PC-9 (cell line): Measurements from ENCODE around the gene TCP11X2. TPM values are rescaled to one million over a fixed set of nuclear protein-coding genes. Genes with fewer than 3 reads are reported as not detected.
"Not testable (repeated sequence)": the region's sequence is repeated elsewhere in the genome, so short reads cannot be mapped to it uniquely, and the experiment has no call there.

Experiments
- BruUV-seq: library from RNA; stranded (reverse); fragments of 400-500 nt; replicated peaks from 2 replicates; lab custom pipeline; 2021; lab: Mats Ljungman, UMichigan
- CTCF ChIA-PET: fragments of 300-600 bp; sonication (Branson Sonifier 250); formaldehyde crosslinking; loops from one replicate; lab custom pipeline; 2022; ENCODE audit warnings: antibody characterized with exemption; lab: Charles Lee
- POLR2A ChIA-PET: fragments of 300-600 bp; sonication (Branson Sonifier 250); formaldehyde crosslinking; loops from one replicate; lab custom pipeline; 2022; ENCODE audit warnings: antibody characterized with exemption; ENCODE audit not compliant: unreplicated experiment; lab: Charles Lee
- DNase-seq, 2 experiments: peaks; one replicate each; pipeline versions ENCODE4 v3.0.0 to v3.0.0-alpha.2; 2015 to 2022; ENCODE audit warnings: mixed read lengths in 1 of 2
- H2AFZ ChIP-seq: fragments of 200-600 bp; sonication (generic); 2 replicates; pipeline ENCODE4 v1.8.1; 2017; ENCODE audit warnings: antibody characterized with exemption
- H3F3A ChIP-seq: fragments of 200-600 bp; sonication (generic); 2 replicates; pipeline ENCODE4 v1.8.1; 2017; ENCODE audit warnings: antibody characterized with exemption, mild to moderate bottlenecking, low read depth; ENCODE audit not compliant: insufficient read depth
- H3K27ac ChIP-seq: fragments of 200-600 bp; sonication (generic); 2 replicates; pipeline ENCODE4 v1.6.1; 2016; ENCODE audit warnings: mixed run types
- H3K27me3 ChIP-seq: fragments of 200-600 bp; sonication (generic); 2 replicates; pipeline ENCODE4 v1.6.1; 2016; ENCODE audit warnings: low read depth, mixed run types; ENCODE audit not compliant: insufficient read depth
- H3K36me3 ChIP-seq: fragments of 200-600 bp; sonication (generic); 2 replicates; pipeline ENCODE4 v1.6.1; 2016; ENCODE audit warnings: low read depth, mixed run types
- H3K4me1 ChIP-seq: fragments of 200-600 bp; sonication (generic); replicated peaks from 2 replicates; pipeline ENCODE4 v1.6.1; 2016; ENCODE audit warnings: mixed run types; ENCODE audit not compliant: insufficient read depth
- H3K4me2 ChIP-seq: fragments of 200-600 bp; sonication (generic); 2 replicates; pipeline ENCODE4 v1.6.1; 2017; ENCODE audit warnings: mixed run types
- H3K4me3 ChIP-seq: fragments of 200-600 bp; sonication (generic); 2 replicates; pipeline ENCODE4 v1.6.1; 2016; ENCODE audit warnings: mixed run types
- H3K79me2 ChIP-seq: fragments of 200-600 bp; sonication (generic); 2 replicates; pipeline ENCODE4 v1.6.1; 2017; ENCODE audit warnings: low read depth, mixed run types
- H3K9me2 ChIP-seq: fragments of 200-600 bp; sonication (generic); 2 replicates; pipeline ENCODE4 v1.8.1; 2017; ENCODE audit warnings: mild to moderate bottlenecking; ENCODE audit not compliant: insufficient read depth
- H3K9me3 ChIP-seq: fragments of 200-600 bp; sonication (generic); 2 replicates; pipeline ENCODE4 v1.8.1; 2016; ENCODE audit warnings: low read depth; ENCODE audit not compliant: insufficient read depth
- H4K20me1 ChIP-seq: fragments of 200-600 bp; sonication (generic); 2 replicates; pipeline ENCODE4 v1.8.1; 2017; ENCODE audit not compliant: insufficient read depth
- EZH2 ChIP-seq: fragments of 200-600 bp; sonication (generic); IDR thresholded peaks from 2 replicates; pipeline ENCODE4 v1.8.0; 2017; ENCODE audit warnings: antibody characterized with exemption, low read depth
- intact Hi-C: fragments of 100-400 bp; cut with micrococcal nuclease; formaldehyde crosslinking; loops from one replicate; pipeline ENCODE4 v1.10.0; 2022; ENCODE audit not compliant: unreplicated experiment
- total RNA-seq: library from RNA; stranded (reverse); gene quantifications from 2 replicates; pipeline ENCODE4 v1.2.3, GENCODE V29; 2021
- TF ChIP-seq, protein P1 (sequence below): fragments of 200-600 bp; sonication (generic); conservative IDR thresholded peaks from 2 replicates; pipeline ENCODE4 v1.6.1; 2017; ENCODE audit warnings: mixed run types, antibody characterized with exemption, mild to moderate bottlenecking, moderate library complexity

Gene TCP11X2
- total RNA-seq, 1 experiment from 2014 or later: not detected

DNA sequence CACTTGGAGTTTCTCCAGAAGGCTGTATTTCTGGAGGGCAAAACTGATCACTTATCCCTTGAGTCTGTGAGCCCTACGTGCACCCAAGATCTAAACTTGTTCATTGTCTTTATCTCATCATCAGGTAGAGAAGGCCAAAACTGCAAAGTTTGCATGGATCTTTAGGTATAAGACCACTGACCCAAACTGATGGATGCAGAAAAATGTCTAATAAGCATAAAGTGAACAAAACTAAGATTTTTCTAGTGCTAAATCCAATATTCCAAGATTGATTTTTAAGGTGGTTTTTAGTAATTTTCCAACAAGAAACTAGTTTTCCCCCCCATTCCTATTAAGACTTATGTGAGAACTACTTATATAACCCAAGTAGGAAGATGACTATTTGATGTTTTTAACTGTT is 42.9 kb upstream of the TCP11X2 start:
- no TSS peak for BruUV-seq
- no peak for TF ChIP-seq EZH2
- Histone ChIP-seq H3K27ac (no peak overlapping the region), H3K9me3 (no peaks in the 10 kb centered on the region), H3F3A (no peaks in the 10 kb centered on the region), H2AFZ (no peak overlapping the region), H3K9me2 (no peaks in the 10 kb centered on the region), H4K20me1 (no peaks in the 10 kb centered on the region), H3K27me3 (no peaks in the 10 kb centered on the region), H3K36me3 (no peaks in the 10 kb centered on the region), H3K79me2 (no peaks in the 10 kb centered on the region), H3K4me2 (no peak overlapping the region), H3K4me1 (no peaks in the 10 kb centered on the region), H3K4me3 (no peak overlapping the region)
- no peak for DNase-seq
- ChIA-PET CTCF (no interaction called here), POLR2A (no interaction called here)
- intact Hi-C loops: no loop called here

DNA sequence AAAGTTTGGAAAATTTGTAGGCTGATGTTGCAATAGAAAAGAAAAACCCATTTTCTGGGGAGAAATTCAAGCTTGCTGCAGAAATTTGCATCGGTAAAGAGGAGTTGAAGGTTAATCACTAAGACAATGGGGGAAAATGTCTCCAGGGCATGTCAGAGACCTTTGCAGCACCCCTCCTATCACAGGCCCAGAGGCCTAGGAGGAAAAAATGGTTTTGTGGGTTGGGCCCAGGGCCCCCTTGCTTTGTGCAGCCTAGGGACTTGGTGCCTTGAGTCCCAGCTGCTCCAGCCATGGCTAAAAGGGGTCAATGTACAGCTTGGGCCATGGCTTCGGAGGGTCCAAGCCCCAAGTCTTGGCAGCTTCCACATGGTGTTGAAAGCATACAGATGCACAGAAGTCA is 27.1 kb upstream of the TCP11X2 start:
- POLR2A ChIA-PET: no interaction called here
- BruUV-seq: no TSS peak
- intact Hi-C loops: no loop called here

DNA sequence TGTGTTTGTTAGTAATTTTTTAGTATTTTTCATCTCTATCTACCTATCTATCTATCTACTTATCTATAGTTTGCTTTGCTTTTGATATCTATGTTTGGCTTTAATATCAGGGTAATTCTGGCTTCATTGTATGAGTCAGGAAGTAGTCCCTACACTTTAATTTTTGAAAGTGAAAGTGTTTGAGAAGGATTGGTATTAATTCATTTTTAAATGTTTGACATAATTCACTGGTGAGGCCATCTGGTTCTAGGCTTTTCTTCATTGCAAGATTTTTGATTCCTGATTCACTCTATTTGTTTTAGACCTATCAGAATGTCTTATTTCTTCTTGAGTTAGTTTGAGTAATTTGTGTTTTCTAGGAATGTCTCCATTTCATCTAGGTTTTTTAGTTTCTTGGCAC is 20.2 kb upstream of the TCP11X2 start:
- no peaks in the 10 kb centered on the region for H3K9me3 ChIP-seq
- DNase-seq: no peak
- no peaks in the 10 kb centered on the region for H4K20me1 ChIP-seq
- BruUV-seq: no TSS peak
- no peaks in the 10 kb centered on the region for H3K9me2 ChIP-seq
- no peaks in the 10 kb centered on the region for H3F3A ChIP-seq
- H3K4me1 ChIP-seq: no peaks in the 10 kb centered on the region
- no peaks in the 10 kb centered on the region for H3K27me3 ChIP-seq
- H3K36me3 ChIP-seq: no peaks in the 10 kb centered on the region
- CTCF ChIA-PET: no interaction called here
- intact Hi-C loops: no loop called here
- H3K79me2 ChIP-seq: no peaks in the 10 kb centered on the region
- no peak overlapping the region for H3K27ac ChIP-seq
- TF ChIP-seq, protein P1, sequence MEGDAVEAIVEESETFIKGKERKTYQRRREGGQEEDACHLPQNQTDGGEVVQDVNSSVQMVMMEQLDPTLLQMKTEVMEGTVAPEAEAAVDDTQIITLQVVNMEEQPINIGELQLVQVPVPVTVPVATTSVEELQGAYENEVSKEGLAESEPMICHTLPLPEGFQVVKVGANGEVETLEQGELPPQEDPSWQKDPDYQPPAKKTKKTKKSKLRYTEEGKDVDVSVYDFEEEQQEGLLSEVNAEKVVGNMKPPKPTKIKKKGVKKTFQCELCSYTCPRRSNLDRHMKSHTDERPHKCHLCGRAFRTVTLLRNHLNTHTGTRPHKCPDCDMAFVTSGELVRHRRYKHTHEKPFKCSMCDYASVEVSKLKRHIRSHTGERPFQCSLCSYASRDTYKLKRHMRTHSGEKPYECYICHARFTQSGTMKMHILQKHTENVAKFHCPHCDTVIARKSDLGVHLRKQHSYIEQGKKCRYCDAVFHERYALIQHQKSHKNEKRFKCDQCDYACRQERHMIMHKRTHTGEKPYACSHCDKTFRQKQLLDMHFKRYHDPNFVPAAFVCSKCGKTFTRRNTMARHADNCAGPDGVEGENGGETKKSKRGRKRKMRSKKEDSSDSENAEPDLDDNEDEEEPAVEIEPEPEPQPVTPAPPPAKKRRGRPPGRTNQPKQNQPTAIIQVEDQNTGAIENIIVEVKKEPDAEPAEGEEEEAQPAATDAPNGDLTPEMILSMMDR: no peak
- TF ChIP-seq EZH2: no peak
- H3K4me2 ChIP-seq: no peak overlapping the region
- no peak overlapping the region for H3K4me3 ChIP-seq
- POLR2A ChIA-PET: no interaction called here
- no peak overlapping the region for H2AFZ ChIP-seq

More for the DNA sequence above, 27.1 kb upstream of the TCP11X2 start:
- H3K27me3 ChIP-seq: no peaks in the 10 kb centered on the region
- H3K9me2 ChIP-seq: no peaks in the 10 kb centered on the region
- H3F3A ChIP-seq: no peaks in the 10 kb centered on the region
- CTCF ChIA-PET: no interaction called here
- no peaks in the 10 kb centered on the region for H3K9me3 ChIP-seq
- H3K79me2 ChIP-seq: no peaks in the 10 kb centered on the region
- DNase-seq: no peak
- no peak overlapping the region for H3K4me3 ChIP-seq
- H3K27ac ChIP-seq: no peak overlapping the region
- H3K4me1 ChIP-seq: no peaks in the 10 kb centered on the region
- H4K20me1 ChIP-seq: no peaks in the 10 kb centered on the region
- H3K36me3 ChIP-seq: no peaks in the 10 kb centered on the region
- no peak overlapping the region for H3K4me2 ChIP-seq
- H2AFZ ChIP-seq: no peak overlapping the region
- TF ChIP-seq, protein P1: no peak
- no peak for TF ChIP-seq EZH2

DNA sequence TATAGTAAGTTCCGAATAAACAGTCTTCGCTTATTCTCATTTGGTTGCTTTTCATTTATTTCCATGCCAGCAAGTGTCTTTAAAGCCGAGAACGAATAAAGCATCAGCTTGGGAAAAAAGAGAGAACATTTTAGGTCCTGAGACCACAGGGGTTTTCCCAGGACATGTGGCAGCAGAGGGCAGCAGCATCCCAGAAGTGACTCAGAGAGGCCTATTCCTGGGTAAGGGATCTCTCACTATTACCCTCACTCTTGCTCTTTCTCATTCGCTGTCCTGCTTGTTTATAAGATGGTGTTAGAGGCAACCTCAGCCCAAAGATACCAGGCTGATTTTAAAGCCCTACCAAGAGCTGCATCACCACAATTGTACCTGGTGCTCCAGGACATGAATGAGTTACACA is 7.2 kb upstream of the TCP11X2 start:
- not testable (repeated sequence) for H2AFZ ChIP-seq

DNA sequence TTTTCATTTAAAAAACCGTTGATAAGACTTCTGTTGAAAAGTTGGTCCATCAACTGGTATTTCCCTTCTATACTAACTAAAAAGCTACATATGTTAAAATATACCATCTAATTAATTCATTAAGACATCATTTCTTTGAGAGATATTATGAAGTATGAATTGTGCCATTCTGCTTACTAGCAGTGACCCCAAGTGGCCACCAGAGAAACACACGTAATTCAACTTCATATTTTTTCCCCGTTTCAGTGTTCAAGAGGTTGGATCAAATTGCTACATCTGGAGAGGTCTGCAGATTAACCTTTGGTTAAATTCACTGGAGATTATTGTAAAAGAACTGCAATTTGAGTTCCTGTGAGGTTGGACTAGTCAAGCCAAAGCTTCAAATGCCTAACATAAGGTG is 1.4 kb downstream of the TCP11X2 start:
- H3K27me3 ChIP-seq, H3K9me2 ChIP-seq, H3K27ac ChIP-seq, H2AFZ ChIP-seq, H3K79me2 ChIP-seq, H3K4me1 ChIP-seq, DNase-seq, H3K36me3 ChIP-seq, H3K4me3 ChIP-seq, H4K20me1 ChIP-seq, POLR2A ChIA-PET, intact Hi-C loops, H3F3A ChIP-seq, CTCF ChIA-PET, H3K9me3 ChIP-seq, H3K4me2 ChIP-seq, BruUV-seq: not testable (repeated sequence)

More for the DNA sequence above, 7.2 kb upstream of the TCP11X2 start:
- POLR2A ChIA-PET, CTCF ChIA-PET, DNase-seq, H3K4me1 ChIP-seq, H3K27ac ChIP-seq, H3K4me3 ChIP-seq, H3K27me3 ChIP-seq, H3K79me2 ChIP-seq, H3K36me3 ChIP-seq, H4K20me1 ChIP-seq, H3F3A ChIP-seq, intact Hi-C loops, H3K4me2 ChIP-seq, H3K9me2 ChIP-seq, BruUV-seq, H3K9me3 ChIP-seq: not testable (repeated sequence)

DNA sequence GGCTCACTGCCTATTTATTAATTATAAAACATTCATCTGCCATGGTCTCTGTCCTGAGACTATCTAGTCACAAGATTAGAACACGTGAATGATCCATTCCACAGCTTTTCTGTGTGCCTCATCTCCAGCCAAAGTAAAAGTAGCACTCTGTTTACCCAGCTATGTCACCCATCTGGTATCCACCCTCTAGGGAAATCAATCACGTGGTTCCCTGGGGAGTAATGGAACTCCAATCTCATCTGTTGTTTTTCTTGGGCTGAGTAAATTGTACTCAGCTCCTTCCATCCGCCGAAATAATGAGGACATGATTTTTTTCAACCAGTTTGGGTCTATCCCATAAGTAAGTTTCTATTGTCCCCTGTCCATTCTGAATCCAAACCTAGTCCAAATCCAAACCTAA is 13.0 kb downstream of the TCP11X2 start:
- intact Hi-C loops, H3K4me2 ChIP-seq, H3K27ac ChIP-seq, H3K4me1 ChIP-seq, H3K36me3 ChIP-seq, H3K4me3 ChIP-seq, H3K9me3 ChIP-seq, POLR2A ChIA-PET, H3K27me3 ChIP-seq, H3K79me2 ChIP-seq, H2AFZ ChIP-seq, DNase-seq, CTCF ChIA-PET, H4K20me1 ChIP-seq, BruUV-seq, H3K9me2 ChIP-seq, H3F3A ChIP-seq: not testable (repeated sequence)
